ENCODE measurements around the gene HEXD. TPM values are rescaled to one million over a fixed set of nuclear protein-coding genes. Genes with fewer than 3 reads are reported as not detected.

HEXD gene
- total RNA-seq, 1 donor from 2014 or later, result 9.7 TPM

DNA sequence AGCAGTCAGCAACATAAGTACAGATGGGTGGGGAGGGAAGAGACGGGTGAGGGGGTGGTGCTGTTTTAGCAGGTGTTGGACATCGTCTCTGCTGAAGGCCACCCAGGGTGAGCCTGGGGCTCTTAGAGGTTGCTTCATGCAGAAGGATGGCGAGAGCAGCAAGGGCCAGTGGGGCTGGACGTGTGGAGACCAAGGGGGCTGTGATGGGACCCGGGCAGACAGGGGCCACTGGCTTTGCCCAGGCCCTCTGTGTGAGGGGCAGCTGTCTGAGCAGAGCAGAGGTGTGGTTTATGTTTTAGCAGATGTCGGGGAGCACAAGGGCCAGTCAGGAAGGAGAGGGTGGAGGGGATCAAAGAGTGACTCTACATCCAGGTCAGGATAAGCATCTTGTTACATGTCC is 45.2 kb downstream of the HEXD start:
- no peaks in the 10 kb centered on the region for H3K27me3 ChIP-seq (ENCODE audit: control insufficient read depth, insufficient read depth, low read length)
- H3K4me3 ChIP-seq (ENCODE audit: low read depth, low read length), result no peak overlapping the region
- TF ChIP-seq, protein P1, sequence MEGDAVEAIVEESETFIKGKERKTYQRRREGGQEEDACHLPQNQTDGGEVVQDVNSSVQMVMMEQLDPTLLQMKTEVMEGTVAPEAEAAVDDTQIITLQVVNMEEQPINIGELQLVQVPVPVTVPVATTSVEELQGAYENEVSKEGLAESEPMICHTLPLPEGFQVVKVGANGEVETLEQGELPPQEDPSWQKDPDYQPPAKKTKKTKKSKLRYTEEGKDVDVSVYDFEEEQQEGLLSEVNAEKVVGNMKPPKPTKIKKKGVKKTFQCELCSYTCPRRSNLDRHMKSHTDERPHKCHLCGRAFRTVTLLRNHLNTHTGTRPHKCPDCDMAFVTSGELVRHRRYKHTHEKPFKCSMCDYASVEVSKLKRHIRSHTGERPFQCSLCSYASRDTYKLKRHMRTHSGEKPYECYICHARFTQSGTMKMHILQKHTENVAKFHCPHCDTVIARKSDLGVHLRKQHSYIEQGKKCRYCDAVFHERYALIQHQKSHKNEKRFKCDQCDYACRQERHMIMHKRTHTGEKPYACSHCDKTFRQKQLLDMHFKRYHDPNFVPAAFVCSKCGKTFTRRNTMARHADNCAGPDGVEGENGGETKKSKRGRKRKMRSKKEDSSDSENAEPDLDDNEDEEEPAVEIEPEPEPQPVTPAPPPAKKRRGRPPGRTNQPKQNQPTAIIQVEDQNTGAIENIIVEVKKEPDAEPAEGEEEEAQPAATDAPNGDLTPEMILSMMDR (IDR thresholded peaks at IDR 0.05; ENCODE audit: insufficient read depth, low read length, severe bottlenecking), result no peak
- H3K36me3 ChIP-seq (ENCODE audit: control insufficient read depth, insufficient read depth, low read length), result peaks cover 24% of the 10 kb centered on the region
- FAIRE-seq (no peak), DNase-seq (ENCODE audit: low read depth) (no peak)

DNA sequence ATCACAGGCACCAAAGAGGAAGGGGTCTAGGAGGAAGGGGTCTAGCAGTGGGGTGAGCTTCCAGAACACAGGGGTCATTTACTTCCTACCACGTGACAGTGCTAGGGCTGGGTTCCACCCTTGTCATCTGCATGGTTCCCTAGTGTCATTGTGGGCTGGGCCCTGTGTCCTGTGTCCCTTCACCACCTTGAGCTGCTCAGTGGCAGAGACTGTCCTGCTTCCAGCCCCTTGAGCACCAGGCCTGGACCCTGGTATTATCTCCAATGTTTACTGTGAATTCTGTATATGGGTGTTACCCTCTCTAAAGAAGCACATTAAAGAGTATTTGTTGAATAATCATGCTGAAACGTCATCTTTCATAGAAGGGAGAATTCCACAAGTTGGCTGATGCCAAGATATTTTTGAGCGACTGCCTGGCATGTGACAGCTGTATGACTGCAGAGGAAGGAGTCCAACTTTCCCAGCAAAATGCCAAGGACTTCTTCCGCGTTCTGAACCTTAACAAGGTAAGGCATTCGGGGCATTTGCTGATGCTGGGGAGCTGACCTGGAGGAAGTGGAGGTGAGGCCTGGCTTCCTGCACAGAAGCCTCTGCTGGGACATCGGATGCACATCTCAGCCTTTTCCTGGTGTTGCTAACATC is 45.9 kb downstream of the HEXD start:
- TF ChIP-seq, protein P1 (IDR thresholded peaks at IDR 0.05; ENCODE audit: insufficient read depth, low read length, severe bottlenecking), result no peak
- no peak for FAIRE-seq
- no peak overlapping the region for H3K4me3 ChIP-seq (ENCODE audit: low read depth, low read length)
- H3K36me3 ChIP-seq (ENCODE audit: control insufficient read depth, insufficient read depth, low read length), result peaks cover 26% of the 10 kb centered on the region
- no peak for DNase-seq (ENCODE audit: low read depth)
- H3K27me3 ChIP-seq (ENCODE audit: control insufficient read depth, insufficient read depth, low read length), result no peaks in the 10 kb centered on the region

DNA sequence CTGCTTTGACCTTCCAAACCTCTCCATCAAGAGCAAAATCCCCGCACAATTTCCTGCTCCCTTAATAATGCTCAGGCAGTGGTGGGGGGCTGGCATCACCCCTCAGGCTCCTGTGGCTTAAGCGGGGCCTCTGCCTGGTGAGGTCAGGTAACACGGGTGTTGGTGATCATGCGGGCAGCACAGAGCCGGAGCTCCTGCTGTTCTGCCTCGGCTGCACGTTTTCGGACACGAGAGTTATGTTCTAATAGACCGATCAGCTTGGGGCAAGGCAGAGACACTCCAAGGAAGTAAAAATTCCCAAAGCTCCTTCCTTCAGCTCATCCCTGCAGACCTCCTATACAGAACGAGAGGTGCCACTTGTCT is 46.4 kb downstream of the HEXD start:
- Histone ChIP-seq H3K27me3 (ENCODE audit: control insufficient read depth, insufficient read depth, low read length) (no peaks in the 10 kb centered on the region), H3K36me3 (ENCODE audit: control insufficient read depth, insufficient read depth, low read length) (peaks cover 26% of the 10 kb centered on the region), H3K4me3 (ENCODE audit: low read depth, low read length) (no peak overlapping the region)
- FAIRE-seq (no peak), DNase-seq (ENCODE audit: low read depth) (no peak)
- TF ChIP-seq, protein P1 (IDR thresholded peaks at IDR 0.05; ENCODE audit: insufficient read depth, low read length, severe bottlenecking), result no peak

DNA sequence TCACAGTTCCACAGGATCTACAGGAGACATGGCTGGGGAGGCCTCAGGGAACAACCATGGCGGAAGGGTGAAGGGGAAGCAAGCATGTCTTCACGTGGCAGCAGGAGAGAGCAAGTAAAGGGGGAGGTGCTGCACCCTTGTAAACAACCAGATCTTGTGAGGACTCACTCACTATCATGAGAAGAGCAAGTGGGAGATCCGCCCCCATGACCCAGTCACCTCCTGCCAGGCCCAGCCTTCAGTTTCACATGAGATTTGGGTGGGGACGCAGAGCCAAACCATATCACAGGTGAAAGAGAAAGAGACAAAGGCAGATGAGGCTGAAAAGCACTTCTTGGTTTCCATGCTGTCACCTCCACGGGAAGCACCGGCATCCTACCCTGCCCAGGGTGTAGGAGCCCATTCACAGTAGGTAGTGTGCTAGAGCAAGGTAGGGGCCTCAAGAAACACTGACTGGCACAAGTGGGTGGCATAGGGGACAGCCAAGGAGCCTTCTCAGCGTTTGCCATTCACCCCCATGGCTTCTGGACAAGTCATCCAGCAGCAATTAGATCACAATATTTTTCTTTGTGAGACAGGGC is 47.0 kb downstream of the HEXD start:
- FAIRE-seq, result no peak

DNA sequence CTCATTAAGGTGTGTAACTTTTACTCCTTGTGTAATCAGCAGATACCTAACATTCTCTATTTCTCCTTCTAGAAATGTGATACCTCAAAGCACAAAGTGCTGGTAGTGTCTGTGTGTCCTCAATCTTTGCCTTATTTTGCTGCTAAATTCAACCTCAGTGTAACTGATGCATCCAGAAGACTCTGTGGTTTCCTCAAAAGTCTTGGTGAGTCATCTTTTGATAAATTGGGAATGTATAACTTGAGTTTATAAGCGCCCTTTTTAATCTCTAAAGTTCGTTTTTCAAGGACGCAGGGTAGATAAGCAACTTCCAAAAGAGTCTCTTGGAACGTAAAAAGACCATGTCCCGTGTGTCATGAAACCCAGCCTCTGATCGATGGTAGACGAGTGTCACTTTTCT is 50.5 kb downstream of the HEXD start:
- H3K36me3 ChIP-seq (ENCODE audit: control insufficient read depth, insufficient read depth, low read length), result peaks cover 23% of the 10 kb centered on the region
- H3K27me3 ChIP-seq (ENCODE audit: control insufficient read depth, insufficient read depth, low read length), result no peaks in the 10 kb centered on the region
- no peak for DNase-seq (ENCODE audit: low read depth)
- FAIRE-seq, result no peak
- TF ChIP-seq, protein P1 (IDR thresholded peaks at IDR 0.05; ENCODE audit: insufficient read depth, low read length, severe bottlenecking), result no peak
- no peak overlapping the region for H3K4me3 ChIP-seq (ENCODE audit: low read depth, low read length)

More for the DNA sequence above, 47.0 kb downstream of the HEXD start:
- no peak for DNase-seq (ENCODE audit: low read depth)
- TF ChIP-seq, protein P1 (IDR thresholded peaks at IDR 0.05; ENCODE audit: insufficient read depth, low read length, severe bottlenecking), result no peak
- H3K36me3 ChIP-seq (ENCODE audit: control insufficient read depth, insufficient read depth, low read length), result peaks cover 28% of the 10 kb centered on the region
- no peaks in the 10 kb centered on the region for H3K27me3 ChIP-seq (ENCODE audit: control insufficient read depth, insufficient read depth, low read length)
- H3K4me3 ChIP-seq (ENCODE audit: low read depth, low read length), result no peak overlapping the region

DNA sequence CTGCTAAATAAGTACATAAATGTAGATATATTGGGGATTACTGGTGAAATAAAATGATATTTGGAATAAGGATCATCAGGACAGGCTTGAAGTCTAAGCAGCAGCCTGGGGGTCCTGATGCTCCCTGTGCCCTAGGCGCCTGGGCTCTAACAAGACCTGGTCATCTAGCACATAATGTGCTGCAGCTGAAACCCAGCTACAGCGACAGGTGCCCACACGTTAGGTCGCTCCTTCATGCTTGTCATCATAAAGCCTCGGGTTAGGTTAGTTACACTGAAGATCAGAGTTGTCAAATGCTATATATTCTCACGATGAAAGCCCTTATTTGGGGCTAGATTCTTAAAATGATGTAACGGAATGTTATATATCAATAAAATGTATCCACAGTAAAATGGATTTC is 51.9 kb downstream of the HEXD start:
- TF ChIP-seq, protein P1 (IDR thresholded peaks at IDR 0.05; ENCODE audit: insufficient read depth, low read length, severe bottlenecking), result no peak
- Histone ChIP-seq H3K36me3 (ENCODE audit: control insufficient read depth, insufficient read depth, low read length) (peaks cover 17% of the 10 kb centered on the region), H3K27me3 (ENCODE audit: control insufficient read depth, insufficient read depth, low read length) (no peaks in the 10 kb centered on the region), H3K4me3 (ENCODE audit: low read depth, low read length) (no peak overlapping the region)
- FAIRE-seq, result no peak
- no peak for DNase-seq (ENCODE audit: low read depth)
